Mammary microvascular endothelial cell (primary cell): Measurements from ENCODE around the gene PTTG2. TPM values are rescaled to one million over a fixed set of nuclear protein-coding genes. Genes with fewer than 3 reads are reported as not detected.

Source experiments
- total RNA-seq: library from RNA; depleted of rRNA; stranded (reverse); fragments of >200 nt; gene quantifications from 2 replicates; pipeline ENCODE4 v1.2.3, GENCODE V29; 2015

PTTG2 gene
- total RNA-seq: not detected in 2 replicates

DNA sequence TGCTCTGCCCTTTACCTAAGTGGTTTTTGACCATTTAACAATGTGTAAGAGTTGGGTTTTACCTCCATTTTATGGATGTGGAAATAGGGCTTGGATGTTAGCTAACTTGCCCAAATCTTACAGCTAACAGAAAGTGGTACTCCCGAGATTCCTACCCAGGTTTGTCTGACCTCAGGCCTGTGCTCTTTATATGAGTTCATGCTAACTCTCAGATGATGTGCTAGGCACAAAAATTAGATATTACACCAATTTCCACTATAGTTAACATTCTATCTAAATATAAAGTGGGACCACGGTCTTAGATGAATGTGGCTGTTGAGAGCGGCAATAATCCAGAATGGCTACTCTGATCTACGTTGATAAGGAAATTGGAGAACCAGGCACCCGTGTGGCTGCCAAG lies at the start of gene PTTG2:
PTTG2 (plus strand) TSS at position 301 of the 400 bp plus-strand sequence; CDS start at position 338, 37 bp downstream.

Other genes with a start within 250 kb of the PTTG2 start
- 98.0 and 102 TPM in 2 replicates for gene PGM2, start 133.7 kb upstream of the PTTG2 start, total RNA-seq
- 250 and 260 TPM in 2 replicates for gene TBC1D1, start 69.3 kb upstream of the PTTG2 start, total RNA-seq